Measurements from ENCODE around the gene IMP4.

Gene IMP4

DNA sequence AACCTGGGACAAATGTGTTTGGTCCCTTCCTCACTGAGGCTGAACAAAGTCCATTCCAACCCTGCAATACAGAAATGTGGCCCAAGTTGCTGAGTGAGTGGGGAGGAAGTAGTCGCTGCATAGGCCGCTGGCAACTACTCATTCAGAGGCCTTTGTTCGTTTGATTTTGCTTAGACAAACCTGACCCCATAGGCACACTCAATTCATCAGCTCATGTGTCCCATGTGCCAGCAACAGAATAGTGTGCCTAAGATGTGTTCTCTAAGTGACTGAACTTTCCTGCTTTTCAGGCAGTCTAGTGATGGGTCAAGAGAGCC is 36.2 kb downstream of the IMP4 start:
- DNase-seq, result no peak

DNA sequence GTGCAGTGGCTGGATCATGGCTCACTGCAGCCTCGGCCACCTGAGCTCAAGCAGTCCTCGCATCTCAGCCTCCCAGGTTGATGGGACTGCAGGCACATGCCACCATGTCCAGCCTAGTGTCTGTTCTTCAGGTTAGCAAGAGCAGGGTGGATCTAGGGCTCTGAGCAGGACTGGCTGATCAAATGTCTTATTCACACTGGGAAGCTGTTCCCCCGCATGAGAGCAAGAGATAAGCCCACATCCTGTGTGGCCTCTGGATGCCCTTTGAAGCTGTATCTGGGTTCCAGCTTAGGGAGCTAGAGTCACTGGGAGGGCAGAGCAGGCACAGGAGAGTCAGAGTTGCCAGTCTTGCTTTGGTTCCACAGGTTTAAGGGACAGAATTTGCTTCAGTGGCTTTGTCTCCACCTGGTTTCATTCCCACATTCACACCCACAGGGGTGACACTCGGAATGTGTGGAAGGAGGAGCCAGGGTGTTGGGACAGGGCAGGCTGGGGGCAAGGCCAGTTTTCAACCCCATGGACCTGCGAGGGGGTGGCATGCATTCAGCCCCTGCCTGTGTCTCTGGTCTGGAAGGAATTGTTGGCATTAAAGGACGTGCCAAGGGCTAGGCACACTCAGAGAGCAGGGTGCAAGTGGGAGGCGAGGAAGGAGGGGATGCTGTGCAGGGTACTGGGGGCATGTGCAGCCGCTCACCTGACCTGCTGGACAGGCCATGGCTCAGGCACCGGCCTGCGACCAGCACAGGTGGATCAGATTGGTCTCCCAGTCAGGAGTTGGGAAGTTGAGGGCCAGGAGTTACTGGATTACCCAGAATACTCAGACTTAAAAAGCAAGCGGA is 37.6 kb downstream of the IMP4 start:
- DNase-seq, result no peak

DNA sequence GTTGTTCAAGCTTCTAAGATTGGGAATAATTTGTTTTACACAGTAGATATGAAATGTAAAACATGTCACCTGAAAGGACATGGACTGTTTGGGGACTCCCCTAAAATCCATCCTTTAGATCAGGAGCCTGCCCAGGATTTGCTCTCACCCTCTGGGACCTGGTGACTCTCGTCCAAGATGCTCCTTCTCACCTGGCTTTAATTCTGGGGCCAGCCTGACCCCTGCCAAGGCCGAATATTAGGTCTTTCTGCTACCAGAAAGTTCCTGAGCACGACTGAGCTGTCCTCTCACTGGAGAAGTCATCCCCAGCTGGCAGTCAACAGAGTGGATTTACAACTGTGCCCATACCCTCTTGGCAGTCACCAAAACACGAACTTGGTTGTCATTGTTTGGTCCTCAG is 38.4 kb downstream of the IMP4 start:
- no peak for DNase-seq

DNA sequence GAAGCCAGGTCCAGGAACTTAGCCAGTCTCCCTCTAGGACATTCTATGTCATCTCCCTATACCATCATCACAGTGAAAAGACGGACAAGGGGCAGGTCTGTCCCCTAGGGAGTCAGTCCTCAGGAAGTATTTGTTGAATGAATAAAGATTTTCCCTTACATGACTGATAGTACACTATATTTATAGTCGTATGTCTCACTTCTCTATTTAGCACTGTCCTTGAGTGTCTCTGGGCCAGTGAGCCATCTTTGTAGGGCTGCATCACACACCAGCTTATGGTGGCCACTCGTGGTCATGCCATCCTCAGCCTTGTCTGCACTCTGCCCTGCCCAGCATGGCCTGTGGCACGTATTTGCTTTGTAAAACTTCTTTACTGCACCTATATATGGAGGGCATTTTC is 38.9 kb downstream of the IMP4 start:
- DNase-seq, result no peak

DNA sequence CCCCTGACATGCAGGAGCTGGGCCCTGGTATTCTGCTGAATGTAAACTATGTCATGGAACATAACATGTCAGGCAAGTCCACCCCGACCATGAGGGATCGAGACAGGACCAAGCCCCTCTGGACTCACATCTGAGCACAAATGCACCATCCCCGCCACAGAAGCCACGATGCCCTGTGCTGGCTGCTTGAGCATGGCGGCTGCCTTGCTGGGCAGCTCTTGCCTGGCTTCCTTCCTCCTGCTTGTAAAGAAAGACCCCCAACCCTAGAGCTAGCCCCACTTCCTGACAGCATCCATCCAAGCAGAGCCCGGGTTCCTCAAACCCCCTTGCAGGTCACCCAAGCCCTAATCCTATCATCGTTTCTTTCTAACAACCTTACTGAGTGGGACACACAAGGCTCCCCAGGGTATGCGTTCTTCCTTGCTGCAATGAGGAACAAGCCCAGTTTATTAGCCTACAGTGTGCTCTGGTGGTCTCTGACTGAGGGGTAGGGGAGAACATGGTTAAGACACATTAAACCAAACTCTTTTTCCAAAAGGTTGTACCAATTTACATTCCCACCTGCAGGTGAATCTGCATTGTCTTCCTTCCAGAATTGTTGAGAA is 39.7 kb downstream of the IMP4 start:
- no peak for DNase-seq

DNA sequence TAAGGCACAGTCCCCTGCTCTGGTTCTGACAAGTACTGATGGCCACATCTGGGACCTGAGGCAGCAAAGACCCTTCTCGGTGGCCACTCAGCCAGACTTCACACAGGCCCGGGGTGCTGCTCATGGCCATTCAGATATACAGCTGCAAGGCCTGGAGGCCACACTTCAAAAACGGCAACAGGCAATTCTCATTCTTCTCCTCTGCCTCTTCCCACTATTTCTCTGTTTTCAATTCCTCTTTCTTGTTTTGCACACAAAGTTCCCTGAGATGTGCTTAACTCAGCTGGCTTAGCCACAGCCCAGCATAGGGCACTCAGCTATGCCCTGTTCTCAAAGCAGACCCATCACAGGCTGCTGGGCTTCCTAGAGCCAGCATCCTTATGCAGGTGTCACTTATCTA is 43.0 kb downstream of the IMP4 start:
- DNase-seq, result no peak

DNA sequence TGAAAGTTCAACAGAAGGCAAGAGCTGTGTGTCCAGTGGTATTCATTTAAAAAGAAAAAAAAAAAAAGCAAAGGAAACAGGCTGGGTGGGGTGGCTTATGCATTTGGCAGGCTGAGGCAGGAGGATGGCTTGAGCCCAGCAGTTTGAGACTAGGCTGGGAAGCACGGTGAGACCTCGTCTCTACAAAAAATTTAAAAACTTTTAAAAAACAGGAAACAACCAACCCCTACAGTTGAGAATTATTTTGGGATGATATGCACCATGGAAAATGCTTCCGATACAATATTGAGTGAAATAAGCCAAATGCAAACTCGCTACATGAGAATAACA is 44.3 kb downstream of the IMP4 start:
- no peak for DNase-seq

DNA sequence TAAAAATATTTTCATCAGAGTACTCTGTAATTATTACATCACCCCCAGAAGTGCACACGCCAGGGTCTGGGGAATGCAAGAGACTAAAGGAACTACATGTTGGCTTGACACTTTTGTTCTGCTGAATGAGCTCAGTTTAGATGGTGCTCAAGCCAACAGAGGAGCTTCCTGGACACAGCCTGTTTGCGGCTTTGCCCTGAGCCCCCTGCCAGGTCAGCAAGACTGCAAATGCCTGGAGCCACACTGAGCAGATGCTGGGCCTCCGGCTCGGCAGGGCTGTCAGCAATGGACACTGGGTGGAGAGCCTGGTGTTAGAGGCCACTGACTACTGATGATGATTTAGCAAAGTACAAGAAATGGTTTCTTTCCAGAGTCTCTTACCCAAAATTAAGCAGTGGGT is 45.1 kb downstream of the IMP4 start:
- no peak for DNase-seq

DNA sequence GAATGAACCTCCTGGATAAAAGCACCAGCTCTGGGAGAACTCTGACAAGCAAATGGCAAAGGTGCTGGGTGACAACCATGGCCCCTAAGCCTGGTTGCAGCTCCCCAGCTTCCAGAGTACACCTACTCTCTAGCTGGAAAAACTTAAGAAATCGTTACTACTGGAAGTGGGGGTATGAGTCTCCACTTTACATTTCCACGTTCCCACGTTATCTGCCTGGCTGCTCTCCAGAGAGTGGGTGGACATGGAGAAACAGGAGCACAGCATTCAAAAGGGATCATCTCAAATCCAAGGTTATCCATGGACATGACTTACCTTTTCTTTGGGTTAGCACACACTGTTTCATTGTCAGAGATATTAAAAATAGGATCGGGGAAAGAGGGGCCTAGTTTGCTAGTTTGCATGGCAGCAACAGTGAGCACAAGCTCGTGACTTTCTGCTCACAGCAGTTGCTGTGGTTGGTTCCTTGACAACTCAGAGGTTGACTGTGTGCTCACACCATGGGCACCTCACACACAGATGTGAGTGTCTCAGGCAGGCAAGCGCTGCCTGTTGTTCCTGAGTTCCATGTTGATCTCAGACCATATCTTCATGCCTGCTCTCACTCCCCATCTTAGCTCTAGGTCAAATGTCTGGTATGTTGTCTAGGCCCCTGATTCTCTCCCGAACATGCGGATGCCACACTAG is 45.7 kb downstream of the IMP4 start:
- no peak for DNase-seq

DNA sequence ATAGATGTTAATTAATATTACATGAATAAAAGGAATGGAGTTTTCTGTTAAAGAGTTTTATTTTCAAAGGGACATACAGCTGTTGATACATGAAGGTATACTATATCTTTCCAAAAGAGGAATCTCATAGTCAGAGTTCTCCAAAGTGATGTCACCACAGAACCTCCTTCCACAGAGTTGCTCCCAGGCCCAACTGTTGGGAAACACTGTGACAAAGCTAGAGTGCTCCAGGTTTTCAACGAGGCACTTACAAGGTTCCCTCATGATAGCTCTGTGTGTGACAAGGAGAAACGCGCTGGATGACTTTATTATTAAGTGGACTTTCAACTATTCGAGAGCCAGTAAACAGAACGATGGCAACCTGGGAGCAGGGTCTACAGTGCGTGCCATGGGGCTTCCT is 46.7 kb downstream of the IMP4 start:
- no peak for DNase-seq

DNA sequence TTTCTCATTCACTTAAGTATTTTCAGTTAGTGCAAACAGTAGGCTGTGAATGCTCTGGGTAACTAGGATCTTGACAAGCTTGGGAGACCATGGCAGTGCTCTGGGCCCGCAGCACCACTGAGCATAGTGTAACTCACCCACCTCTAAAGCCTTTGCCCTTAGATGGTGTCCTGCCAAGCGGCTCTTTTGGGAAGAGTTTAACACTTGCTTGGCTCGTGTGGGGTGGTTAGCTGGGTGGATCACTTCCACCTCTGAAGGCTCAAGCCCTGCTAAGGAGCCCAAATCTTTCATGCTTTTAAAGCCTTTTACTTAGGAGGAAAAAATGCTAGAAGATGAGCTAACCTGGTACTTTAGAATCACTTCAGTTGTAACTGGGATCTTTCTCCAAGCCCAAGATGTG is 47.1 kb downstream of the IMP4 start:
- no peak for DNase-seq

DNA sequence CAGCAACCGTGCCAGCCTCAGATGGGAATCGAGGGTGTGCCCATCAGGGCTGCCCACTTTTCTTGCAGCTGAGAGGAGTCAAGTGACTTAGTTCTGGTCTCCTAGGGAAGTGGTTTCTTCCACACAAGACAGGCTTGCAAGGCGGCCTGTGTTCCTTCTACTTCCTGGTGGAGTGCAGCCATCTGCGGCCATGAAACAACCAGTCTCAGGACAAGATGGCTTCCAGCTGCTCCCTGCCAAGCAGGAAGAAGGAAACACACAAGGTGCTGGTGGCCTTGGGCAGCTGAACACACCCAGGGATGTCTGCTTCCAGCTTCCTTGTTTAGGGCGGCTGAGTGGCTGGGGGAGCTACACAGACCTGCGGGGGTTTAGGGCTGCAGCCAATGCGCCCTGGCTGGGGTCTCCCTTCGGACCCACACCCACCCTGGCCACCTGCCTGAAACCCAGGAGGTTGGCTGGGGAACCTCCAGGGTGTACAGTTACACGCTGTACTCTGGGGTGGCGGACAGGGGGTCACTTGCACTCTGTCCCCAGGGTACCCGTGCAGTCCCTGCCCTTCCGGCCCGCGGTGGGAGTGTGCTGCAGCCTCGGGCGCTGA is 47.9 kb downstream of the IMP4 start:
- no peak for DNase-seq

DNA sequence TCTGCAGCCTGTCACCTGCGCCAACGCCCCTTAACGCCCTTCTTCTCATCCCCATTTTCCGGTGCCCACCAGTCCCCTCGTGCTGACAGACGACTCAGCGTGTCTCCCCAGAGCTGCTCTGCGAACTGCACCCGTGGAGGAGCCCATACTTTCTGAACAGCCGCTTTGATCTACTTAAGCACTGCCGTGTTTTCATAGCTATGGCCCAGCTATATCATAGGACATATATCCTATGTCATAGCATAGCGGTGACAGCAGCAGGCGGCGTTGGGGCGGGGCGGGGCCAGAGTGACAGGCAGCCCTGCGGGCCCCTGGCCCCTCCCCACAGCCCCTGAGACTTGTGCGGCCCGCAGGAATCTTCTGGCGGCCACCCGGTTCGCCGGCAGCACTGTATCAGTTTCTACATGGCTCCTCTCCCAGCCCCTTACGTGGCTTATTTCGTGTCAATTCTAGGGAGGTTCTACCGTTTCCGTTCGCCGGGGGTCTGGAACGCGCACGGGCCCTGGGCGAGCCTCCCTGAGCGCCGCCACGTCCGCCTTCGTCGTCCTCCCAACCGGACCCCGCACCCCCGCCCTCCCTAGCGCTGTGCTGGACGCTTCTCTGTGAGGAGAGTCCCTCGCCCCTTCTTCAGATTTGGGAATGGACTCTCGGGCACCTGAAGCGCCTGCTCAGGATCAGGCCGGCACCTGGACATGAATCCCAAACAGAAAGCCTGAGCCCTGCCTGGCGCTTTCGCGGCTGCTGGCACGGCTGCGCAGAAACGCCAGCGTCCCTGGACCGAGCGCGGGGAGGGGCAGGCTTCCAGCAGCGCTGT is 48.6 kb downstream of the IMP4 start:
- DNase-seq, result peak; percentile 55

DNA sequence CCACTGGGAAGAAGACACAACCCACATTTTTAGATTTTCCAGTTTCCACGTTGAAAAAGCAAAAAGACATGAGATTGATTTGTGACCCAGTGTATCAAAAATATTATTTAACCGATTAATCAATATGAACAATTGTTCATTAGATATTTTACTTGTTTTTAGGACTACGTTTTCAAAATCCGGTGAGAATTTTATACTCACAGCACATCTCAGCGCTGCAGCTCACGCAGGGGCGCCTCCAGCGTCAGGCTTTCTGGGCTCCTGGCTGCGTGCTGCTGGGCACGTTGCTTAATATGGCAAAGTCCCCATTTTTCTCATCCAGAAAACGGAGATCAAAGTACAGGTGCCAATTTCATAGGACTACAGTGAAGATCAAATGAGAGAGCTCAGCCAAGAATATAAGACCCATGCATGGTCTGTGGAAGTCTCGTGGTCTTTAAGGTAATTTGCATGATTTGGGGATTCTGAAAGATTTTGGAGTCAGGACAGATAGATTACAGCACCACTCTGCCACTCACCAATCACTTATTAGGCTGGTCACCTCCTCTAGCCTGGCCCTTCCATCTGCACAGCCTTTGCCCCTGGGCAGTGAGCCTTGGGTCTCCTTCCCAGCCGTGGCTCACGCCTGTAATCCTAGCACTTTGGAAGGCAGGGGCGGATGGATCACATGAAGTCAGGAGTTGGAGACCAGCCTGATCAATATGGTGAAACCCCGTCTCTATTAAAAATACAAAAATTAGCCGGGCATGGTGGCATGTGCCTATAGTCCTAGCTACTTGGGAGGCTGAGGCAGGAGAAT is 49.4 kb downstream of the IMP4 start:
- peak; percentile 28 for DNase-seq

DNA sequence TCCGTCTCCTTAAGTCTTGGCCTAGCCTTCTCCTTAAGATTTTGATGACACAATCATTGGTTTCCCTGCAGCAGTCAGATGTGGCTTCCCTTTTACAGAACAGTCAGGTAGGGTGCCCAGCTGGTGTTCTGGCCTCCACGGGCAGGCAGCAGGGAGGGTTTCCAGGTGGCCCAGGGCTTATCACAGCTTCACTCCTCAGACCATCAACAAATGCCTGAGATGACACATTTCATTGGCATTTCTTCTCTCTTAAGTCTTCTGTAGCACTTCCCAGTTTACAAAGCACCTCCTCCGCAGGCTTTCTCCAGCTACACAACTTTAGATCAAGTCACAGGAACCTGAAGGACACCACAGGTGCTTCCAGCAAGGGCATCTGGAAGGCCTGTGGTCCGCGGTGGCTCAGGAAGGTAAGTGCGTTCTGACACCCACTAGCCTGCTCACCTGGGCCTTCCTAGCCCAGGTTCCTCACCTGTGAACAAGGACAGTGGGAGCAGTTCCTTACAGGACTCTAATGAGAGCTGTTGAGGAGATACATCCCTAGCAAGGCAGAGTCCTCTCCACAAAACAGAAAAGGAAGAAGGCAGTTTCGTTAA is 50.7 kb downstream of the IMP4 start:
- no peak for DNase-seq

Measured in COR-L47 (cell line).